Jurkat, Clone E6-1 (cell line): Measurements from ENCODE around the gene BMF.
A peak's percentile ranks its signal among the peaks of the same experiment; 100 is the strongest.

Source experiments
- DNase-seq: peaks from one replicate; pipeline ENCODE4 v3.0.0-alpha.2; 2011; ENCODE audit warnings: low read depth, low spot score
- H3K4me3 ChIP-seq: 2 replicates; pipeline ENCODE4 v1.5.1; 2011; ENCODE audit warnings: mild to moderate bottlenecking, low read length, control low read depth, moderate library complexity

The BMF gene

GRCh38 chr15:40055576-40056293 is 52.9 kb downstream of the BMF start:
- peak overlapping the region; percentile 40 for H3K4me3 ChIP-seq
- DNase-seq, result peak; percentile 72

DNA sequence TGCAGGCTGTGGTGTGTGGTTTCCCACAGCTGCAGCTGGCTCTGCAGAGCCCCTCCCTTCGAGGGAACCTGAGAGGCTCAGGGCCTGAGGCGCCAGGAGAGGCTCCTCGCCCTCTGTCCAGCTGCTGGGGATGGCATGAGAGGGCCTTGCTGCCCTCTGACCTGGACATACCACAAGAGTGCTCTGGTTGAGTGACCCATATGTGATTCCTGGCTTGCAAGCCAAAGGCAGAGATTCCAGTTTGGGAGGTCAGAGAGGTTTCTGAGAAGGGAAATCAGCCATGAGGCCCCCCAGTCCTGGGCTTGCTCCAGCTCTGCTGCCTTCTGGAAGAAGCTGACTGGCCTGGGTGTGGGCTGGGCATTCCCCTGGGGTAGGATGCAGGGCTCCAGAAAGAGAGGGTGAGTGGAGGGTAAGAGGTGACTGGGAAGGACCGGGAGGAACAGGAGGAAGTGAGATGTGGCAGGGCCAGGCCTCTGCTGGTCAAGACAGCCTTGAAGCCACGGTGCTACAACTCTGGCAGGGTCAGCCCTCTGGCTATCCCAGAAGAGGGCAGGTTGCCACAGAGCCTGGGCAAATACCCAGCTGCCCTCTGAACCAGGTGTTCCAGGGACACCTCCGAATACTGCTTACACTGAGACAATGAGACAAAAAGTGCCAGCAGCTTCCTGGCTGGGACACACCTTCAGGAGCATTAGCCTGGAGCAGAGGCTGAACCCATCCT is 53.7 kb downstream of the BMF start:
- H3K4me3 ChIP-seq, result peak overlapping the region; percentile 40
- DNase-seq, result peak; percentile 89

- peak overlapping the region; percentile 40 for H3K4me3 ChIP-seq
- peak; percentile 78 for DNase-seq
These were observed 54.1 kb downstream of the BMF start for GRCh38 chr15:40054605-40054854.

DNA sequence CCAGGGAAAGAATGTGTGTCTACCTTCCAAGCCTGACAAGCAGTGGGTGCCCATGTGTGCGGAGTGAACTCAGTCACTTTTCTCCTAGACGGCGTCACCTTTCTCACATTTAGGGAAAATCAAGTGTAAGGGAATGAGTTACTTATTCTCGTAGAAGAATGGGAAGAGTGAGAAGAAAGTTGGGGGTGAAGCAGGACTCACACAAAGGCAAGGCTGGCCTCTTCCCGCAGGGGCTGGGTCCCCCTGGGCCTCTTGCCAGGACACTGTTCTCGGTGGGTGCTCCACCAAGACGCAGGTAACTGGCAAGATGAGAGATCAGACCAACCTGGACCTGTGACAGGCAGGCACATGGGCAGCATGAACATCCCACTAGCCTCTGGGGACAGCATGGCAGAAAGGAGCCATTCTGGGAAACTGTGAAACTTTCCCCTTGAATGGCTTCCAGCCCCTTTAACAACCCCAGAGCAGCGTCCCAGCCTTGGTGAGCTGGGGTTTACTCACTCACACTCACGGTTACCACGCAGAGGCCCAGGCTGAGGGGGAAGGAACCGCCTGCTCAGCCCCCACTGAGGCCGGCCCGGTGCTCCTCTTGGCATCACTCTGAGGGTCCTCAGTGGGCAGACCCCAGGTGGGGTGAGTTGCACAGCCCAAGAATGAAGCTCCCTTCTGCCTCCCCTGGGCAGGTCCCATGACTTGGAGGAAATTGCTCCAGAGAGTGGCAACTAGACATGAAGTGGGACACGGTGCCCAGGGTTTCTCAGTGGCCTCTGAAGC is 54.7 kb downstream of the BMF start:
- DNase-seq, result peak; percentile 62
- H3K4me3 ChIP-seq, result peak overlapping the region; percentile 40

- H3K4me3 ChIP-seq, result no peak overlapping the region
- no peak for DNase-seq
These were observed 55.4 kb downstream of the BMF start for GRCh38 chr15:40053079-40053830.

DNA sequence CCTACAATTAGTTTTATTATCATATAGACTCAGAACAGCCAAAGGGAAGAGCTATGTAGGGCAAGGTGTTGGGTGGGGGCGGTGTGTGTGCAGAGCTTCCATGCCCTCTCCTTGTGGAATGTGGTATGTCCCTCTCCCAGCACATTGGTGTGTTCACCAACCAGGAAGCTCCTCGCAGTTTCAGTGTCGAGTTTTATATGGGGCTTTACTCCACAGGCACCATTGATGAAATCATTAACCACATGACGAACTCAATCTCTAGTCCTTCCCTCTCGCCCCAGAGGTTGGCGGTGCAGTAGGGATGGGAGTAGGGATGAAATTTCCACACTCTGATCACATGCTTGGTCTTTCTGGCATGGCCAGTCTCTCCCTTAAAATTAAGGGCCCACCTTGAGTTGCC is 56.1 kb downstream of the BMF start:
- DNase-seq, result no peak
- no peak overlapping the region for H3K4me3 ChIP-seq

DNA sequence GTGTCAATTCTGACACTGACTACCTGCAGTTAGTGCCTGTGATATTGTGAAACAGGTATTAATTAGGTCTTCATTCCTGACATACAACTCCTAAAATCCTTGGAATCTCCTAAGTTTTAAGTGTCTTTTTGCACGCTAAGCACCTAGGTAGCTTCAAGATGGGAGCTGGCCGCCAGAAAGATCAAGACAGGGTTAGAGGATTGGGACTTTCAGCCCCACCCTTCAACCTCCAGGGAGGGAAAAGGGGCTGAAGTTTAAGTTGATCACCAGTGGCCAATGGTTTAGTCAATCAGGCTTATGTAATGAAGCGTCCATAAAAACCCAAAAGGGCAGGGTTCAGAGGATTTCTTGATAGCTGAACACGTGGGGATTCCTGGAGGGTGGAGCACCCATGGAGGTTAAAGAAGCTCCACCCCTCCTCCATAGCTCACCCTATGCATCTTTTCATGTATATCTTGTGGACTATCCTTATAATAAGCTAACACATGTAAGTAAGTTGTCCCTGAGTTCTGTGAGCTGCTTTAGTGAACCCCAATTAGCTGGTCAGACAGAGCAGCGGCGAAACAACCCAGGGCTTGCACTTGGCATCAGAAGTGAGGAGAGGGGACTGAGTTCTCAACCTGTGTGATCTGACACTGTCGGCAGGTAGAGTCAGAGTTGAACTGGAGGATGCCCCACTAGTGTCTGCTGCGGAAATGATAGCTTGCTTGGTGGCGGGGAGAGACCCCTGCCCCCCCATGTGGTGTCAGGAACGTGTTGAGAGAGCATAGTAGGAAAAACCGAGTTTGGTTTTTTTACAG is 56.9 kb downstream of the BMF start:
- no peak for DNase-seq
- H3K4me3 ChIP-seq, result no peak overlapping the region

DNA sequence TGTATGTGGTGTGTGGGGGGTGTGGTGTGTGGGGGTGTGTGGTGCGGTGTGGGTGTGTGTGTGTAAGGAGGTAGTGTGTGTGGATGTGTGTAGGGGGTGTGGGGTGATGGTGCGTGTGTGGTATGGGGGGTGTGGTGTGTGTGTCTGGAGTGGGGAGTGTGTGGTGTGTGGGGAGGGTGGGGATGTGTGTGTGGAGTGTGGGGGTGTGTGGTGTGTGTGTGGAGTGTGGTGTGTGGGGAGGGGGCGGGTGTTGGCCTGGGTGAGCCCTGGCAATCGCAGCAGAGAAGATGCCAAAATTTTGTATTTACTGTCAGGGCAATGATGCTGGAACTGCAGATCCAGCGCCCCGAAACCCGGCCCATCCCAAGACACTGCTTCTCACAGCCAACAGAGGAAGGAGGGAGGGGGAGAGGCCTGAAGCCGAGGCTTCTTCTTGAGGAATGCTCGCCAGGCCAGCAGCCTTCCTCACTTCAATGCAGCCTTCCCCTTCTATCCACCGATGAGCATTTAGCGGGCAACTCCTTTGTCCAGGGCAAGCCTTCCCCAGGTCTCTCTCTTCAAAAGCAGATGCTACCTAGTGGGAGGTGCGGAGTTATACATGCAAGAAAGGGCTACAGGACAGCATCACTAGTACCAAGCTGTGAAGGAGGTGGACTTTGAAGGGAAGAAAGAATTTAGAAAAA is 57.8 kb downstream of the BMF start:
- no peak for DNase-seq
- no peak overlapping the region for H3K4me3 ChIP-seq

DNA sequence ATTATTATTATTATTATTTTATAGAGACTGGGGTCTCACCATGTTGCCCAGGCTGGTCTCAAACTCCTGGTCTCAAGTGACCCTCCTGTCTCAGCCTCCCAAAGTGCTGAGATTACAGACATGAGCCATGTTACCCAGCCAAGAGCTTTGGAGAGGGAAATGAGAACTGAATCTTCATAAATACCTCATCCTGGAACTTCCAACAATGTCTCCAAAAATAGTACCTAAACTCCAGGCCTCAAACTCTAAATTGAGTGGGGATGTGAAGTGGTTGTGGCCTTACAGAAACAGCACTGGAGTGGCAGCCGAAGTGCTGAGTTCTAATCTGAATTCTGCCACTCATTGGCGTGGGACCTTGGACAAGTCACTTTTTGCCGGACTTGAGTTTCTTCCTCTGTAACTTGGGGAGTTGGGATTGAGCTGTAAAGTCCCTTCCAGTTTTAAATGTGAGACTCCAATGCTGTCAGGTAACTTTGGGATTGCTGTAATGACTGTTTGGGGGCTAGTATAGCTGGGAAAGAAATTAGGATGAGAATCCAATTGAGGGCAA is 59.7 kb downstream of the BMF start:
- no peak overlapping the region for H3K4me3 ChIP-seq
- no peak for DNase-seq

DNA sequence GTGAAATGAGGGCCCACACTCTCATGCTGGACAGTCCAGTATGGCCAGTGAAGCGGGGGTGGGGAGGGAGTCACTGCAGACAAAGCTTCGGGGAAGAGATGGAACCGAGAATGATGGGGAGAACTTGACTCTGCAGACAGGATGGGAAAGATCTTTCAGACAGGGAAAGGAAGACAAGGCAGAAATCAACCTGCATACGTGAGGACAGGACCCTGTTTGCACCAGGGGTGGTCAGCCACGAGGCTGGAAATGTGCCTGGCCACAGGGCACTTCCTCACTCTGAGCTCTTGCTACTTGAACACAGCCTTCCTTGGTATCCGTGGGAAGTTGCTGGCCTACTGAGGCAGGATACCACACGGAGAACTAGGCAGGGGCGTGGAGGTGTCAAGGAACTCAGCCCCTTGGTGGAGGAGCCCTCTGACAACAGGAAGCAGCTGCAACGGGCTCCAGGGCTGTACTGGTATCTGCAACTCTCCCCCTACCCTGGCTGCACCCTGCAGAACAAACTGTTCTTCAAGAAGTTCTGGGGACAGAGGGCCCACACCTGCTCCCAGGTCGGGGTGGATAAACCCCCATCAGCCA is 60.4 kb downstream of the BMF start:
- peak; percentile 89 for DNase-seq
- peak overlapping the region; percentile 2; the same call in 1 of the 2 replicates for H3K4me3 ChIP-seq

GRCh38 chr15:40047415-40048210 is 61.1 kb downstream of the BMF start:
- H3K4me3 ChIP-seq, result peak overlapping the region; percentile 2; the same call in 1 of the 2 replicates
- no peak for DNase-seq

- no peak overlapping the region for H3K4me3 ChIP-seq
- no peak for DNase-seq
These were observed 61.8 kb downstream of the BMF start for GRCh38 chr15:40046721-40047414.

GRCh38 chr15:40045572-40046217 is 63.0 kb downstream of the BMF start:
- DNase-seq, result no peak
- H3K4me3 ChIP-seq, result no peak overlapping the region

DNA sequence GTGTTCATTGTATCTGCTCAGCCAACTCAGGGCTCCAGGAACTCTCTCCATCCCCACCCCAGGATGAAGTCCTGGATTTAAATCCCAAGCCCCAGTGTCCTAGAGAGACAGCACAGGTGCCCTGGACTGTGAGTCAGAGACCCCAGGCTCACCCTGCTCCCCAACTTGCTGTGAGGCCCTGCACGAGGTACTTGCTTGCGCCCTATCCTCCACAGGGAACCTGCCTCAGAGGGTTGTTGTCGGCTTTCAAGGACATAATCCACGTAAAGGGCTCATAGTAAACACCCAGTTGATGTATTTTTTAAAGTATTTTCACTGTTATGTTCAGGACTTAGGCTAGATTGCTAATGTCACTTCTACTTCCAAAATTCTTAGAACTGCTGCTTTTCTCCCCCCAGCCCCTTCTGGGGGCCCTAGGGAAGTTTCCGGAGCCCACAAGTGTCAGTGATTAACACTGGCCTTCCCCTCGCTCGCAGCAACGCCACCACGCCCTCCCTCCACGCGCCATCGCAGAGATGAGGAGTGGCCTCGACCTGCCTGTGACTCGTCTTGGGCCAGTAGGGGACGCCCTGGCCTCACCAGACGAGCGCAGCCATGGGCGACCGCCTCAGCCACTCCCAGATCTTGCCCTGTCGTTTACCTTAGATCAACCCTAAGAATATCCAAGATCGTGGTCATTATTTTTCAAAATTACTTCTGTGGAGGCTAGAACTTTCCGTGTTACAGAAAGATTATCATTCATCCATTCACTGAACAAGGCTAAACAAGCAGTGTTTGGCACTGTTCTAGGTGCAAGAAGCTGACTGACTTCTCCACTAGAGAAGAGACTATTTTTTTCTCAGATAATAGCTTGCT is 63.7 kb downstream of the BMF start:
- DNase-seq, result no peak
- H3K4me3 ChIP-seq, result peak overlapping the region; percentile 9
